Testis (tissue), 3 donors: ENCODE data around the gene ZNF14. TPM values are rescaled to one million over a fixed set of nuclear protein-coding genes. Genes with fewer than 3 reads are reported as not detected.
"Not testable (repeated sequence)": the region's sequence is repeated elsewhere in the genome, so short reads cannot be mapped to it uniquely, and the experiment has no call there.

Experiments used
- DNase-seq: peaks from one replicate; pipeline ENCODE4 v3.0.0-alpha.2; 2019
- H3K27ac ChIP-seq, 2 donors: fragments of 200-600 bp; sonication (generic); one replicate each; pipeline ENCODE4 v1.5.1; 2019
- H3K27me3 ChIP-seq: fragments of 200-600 bp; sonication (generic); one replicate; pipeline ENCODE4 v1.5.1; 2019
- H3K36me3 ChIP-seq: fragments of 200-600 bp; sonication (generic); one replicate; pipeline ENCODE4 v1.5.1; 2017; ENCODE audit warnings: low read depth; ENCODE audit errors: missing control alignments
- H3K4me1 ChIP-seq: fragments of 200-600 bp; sonication (generic); one replicate; pipeline ENCODE4 v1.5.1; 2019
- H3K4me3 ChIP-seq, 2 donors: fragments of 200-600 bp; sonication (generic); one replicate each; pipeline ENCODE4 v1.5.1; 2017 to 2019
- H3K9me3 ChIP-seq: fragments of 200-600 bp; sonication (generic); one replicate; pipeline ENCODE4 v1.5.1; 2017
- POLR2A ChIP-seq: fragments of 450-650 bp; IDR thresholded peaks from one replicate; pipeline ENCODE4 v1.6.1; 2017; ENCODE audit warnings: antibody characterized with exemption, mild to moderate bottlenecking, moderate library complexity
- WGBS, 2 donors: methylation state at CpG; one replicate each; pipeline ENCODE4 v1.1.5; 2018; 5-methylcytosine and 5-hydroxymethylcytosine counted together
- intact Hi-C: fragments of 100-400 bp; cut with DNase I; formaldehyde crosslinking; loops from one replicate; pipeline ENCODE4 v1.15.1; 2023; ENCODE audit warnings: low total_unique reads
- polyA plus RNA-seq: library from polyadenylated mRNA; stranded (reverse); fragments of 350-450 nt; fragmentation: Illumina TruSeq; extraction: RNeasy Lipid Tissue Mini Kit (QIAGEN cat#74804); gene quantifications from one replicate; pipeline ENCODE4 v1.2.3, GENCODE V29; 2014; ENCODE audit warnings: low read depth, low replicate concordance; ENCODE audit not compliant: insufficient read depth
- total RNA-seq, 2 donors: library from RNA; depleted of rRNA; stranded (reverse); fragments of >200 nt; gene quantifications; one replicate each; pipeline ENCODE4 v1.2.3, GENCODE V29; 2016
- TF ChIP-seq, protein P1 (sequence below), 3 experiments: fragments of 450-650 bp in 2 of 3; fragments of 200-600 bp in 1 of 3; sonication (generic) in 1 of 3; IDR thresholded peaks; one replicate each; pipeline ENCODE4 v1.5.1; 2016 to 2019; ENCODE audit warnings: antibody characterized with exemption in 3 of 3, mild to moderate bottlenecking in 2 of 3, moderate library complexity in 1 of 3

The ZNF14 gene
- total and polyA plus RNA-seq, 3 donors from 2014 or later = 3.0 to 12.1 (median 10.7) TPM

DNA sequence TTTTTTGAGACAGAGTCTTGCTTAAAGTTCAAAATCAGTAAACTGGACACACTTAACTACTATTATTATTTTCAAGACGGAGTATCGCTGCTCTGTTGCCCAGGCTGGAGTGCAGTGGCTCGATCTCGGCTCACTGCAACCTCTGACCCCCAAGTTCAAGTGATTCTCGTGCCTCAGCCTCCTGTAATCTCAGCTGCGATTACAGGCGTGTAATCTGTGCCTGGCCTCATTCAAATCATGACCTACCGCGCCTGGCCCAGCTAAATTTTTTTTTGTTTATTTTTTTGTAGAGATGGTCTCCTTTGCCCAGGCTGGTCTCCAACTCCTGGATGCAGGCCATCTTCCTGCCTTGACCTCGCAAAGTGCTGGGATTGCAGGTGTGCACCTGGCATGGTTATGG, 41.2 kb downstream of the ZNF14 start:
- no peaks in the 10 kb centered on the region for H3K9me3 ChIP-seq
- TF ChIP-seq, protein P1, sequence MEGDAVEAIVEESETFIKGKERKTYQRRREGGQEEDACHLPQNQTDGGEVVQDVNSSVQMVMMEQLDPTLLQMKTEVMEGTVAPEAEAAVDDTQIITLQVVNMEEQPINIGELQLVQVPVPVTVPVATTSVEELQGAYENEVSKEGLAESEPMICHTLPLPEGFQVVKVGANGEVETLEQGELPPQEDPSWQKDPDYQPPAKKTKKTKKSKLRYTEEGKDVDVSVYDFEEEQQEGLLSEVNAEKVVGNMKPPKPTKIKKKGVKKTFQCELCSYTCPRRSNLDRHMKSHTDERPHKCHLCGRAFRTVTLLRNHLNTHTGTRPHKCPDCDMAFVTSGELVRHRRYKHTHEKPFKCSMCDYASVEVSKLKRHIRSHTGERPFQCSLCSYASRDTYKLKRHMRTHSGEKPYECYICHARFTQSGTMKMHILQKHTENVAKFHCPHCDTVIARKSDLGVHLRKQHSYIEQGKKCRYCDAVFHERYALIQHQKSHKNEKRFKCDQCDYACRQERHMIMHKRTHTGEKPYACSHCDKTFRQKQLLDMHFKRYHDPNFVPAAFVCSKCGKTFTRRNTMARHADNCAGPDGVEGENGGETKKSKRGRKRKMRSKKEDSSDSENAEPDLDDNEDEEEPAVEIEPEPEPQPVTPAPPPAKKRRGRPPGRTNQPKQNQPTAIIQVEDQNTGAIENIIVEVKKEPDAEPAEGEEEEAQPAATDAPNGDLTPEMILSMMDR (IDR thresholded peaks at IDR 0.05) = no peak
- TF ChIP-seq POLR2A = no peak
- H3K4me3 ChIP-seq = no peak overlapping the region
- H3K36me3 ChIP-seq = no peaks in the 10 kb centered on the region
- no peaks in the 10 kb centered on the region for H3K27me3 ChIP-seq
- H3K4me1 ChIP-seq = no peaks in the 10 kb centered on the region
- H3K27ac ChIP-seq = no peak overlapping the region
- intact Hi-C loops = no loop called here
- 89 to 91% methylated on average over 10 of the region's 10 CpGs for WGBS, 2 donors
- no peak for DNase-seq

DNA sequence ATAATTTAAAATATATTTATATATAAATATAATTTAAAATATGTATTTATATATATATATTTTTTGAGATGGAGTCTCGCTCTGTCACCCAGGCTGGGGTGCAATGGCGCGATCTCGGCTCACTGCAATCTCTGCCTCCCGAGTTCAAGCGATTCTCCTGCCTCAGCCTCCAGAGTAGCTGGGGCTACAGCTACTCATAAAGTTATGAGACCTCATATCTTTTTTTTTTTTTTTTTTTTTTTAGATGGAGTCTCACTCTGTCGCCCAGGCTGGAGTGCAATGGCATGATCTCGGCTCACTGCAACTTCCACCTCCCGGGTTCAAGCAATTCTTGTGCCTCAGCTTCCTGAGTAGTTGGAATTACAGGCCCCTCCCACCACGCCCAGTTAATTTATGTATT, 43.9 kb downstream of the ZNF14 start:
- DNase-seq, intact Hi-C loops, H3K4me3 ChIP-seq, H3K27me3 ChIP-seq, H3K9me3 ChIP-seq, H3K27ac ChIP-seq, H3K4me1 ChIP-seq, H3K36me3 ChIP-seq: not testable (repeated sequence)
- 96 to 98% methylated on average over 10 of the region's 10 CpGs for WGBS, 2 donors

DNA sequence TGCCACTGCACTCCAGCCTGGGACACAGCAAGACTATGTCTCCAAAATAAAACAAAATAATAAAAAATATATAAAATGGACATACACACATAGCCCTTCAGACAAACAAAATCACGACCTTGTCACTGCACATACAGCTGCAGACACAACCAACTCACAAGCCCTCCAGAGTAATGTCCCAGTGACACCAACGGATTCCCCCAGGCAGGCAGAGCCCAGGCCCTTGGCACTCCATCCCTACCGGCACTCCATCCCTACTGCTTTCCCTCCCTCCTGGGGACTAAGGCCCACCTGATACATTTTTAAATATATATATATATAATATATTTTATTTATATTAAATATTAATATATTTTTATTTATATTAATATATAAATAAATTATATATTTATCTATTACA, 45.8 kb downstream of the ZNF14 start:
- no peak for DNase-seq
- H3K9me3 ChIP-seq = no peaks in the 10 kb centered on the region
- no peaks in the 10 kb centered on the region for H3K27me3 ChIP-seq
- H3K4me1 ChIP-seq = no peaks in the 10 kb centered on the region
- intact Hi-C loops = no loop called here
- H3K4me3 ChIP-seq = no peak overlapping the region
- no peak overlapping the region for H3K27ac ChIP-seq
- no peaks in the 10 kb centered on the region for H3K36me3 ChIP-seq
- TF ChIP-seq, protein P1 (IDR thresholded peaks at IDR 0.05) = no peak
- no peak for TF ChIP-seq POLR2A
- 94 to 100% methylated on average over 3 of the region's 3 CpGs for WGBS, 2 donors

DNA sequence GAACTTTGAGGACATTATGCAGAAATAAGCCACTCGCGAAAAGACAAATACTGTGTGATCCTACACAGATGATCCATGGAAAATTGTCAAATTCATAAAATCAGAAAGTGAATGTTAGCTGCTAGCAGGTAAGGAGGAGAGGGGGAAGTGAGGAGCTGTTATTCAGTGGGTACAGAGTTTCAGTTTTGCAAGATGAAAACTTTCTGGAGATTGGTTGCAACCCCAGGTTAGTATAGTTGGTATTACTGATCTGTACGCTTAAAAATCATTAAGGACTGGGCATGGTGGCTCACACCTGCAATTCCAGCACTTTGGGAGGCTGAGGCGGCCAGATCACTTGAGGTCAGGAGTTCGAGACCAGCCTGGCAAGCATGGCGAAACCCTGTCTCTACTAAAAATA, 46.3 kb downstream of the ZNF14 start:
- DNase-seq = no peak
- no peaks in the 10 kb centered on the region for H3K9me3 ChIP-seq
- 88 to 97% methylated on average over 6 of the region's 6 CpGs for WGBS, 2 donors
- H3K27ac ChIP-seq = no peak overlapping the region
- intact Hi-C loops = no loop called here
- no peaks in the 10 kb centered on the region for H3K36me3 ChIP-seq
- no peaks in the 10 kb centered on the region for H3K27me3 ChIP-seq
- TF ChIP-seq, protein P1 (IDR thresholded peaks at IDR 0.05) = no peak
- TF ChIP-seq POLR2A = no peak
- H3K4me3 ChIP-seq = no peak overlapping the region
- H3K4me1 ChIP-seq = no peaks in the 10 kb centered on the region

DNA sequence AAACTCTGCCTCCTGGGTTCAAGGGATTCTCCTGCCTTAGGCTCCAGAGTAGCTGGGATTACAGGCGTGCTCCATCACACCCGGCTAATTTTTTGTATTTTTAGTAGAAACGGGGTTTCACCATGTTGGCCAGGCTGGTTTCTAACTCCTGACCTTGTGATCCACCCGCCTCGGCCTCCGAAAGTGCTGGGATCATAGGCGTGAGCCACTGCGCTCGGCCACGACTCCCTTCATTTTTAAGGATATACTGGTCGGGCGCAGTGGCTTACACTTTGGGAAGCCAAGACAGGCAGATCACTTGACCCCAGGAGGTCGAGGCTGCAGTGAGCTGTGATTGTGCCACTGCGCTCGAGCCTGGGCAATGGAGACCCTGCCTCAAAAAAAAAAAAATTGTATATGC, 46.8 kb downstream of the ZNF14 start:
- DNase-seq, H3K27me3 ChIP-seq, H3K27ac ChIP-seq, H3K4me1 ChIP-seq, H3K36me3 ChIP-seq, intact Hi-C loops, H3K9me3 ChIP-seq, H3K4me3 ChIP-seq: not testable (repeated sequence)
- WGBS, 2 donors = 94% methylated on average over 15 of the region's 15 CpGs

DNA sequence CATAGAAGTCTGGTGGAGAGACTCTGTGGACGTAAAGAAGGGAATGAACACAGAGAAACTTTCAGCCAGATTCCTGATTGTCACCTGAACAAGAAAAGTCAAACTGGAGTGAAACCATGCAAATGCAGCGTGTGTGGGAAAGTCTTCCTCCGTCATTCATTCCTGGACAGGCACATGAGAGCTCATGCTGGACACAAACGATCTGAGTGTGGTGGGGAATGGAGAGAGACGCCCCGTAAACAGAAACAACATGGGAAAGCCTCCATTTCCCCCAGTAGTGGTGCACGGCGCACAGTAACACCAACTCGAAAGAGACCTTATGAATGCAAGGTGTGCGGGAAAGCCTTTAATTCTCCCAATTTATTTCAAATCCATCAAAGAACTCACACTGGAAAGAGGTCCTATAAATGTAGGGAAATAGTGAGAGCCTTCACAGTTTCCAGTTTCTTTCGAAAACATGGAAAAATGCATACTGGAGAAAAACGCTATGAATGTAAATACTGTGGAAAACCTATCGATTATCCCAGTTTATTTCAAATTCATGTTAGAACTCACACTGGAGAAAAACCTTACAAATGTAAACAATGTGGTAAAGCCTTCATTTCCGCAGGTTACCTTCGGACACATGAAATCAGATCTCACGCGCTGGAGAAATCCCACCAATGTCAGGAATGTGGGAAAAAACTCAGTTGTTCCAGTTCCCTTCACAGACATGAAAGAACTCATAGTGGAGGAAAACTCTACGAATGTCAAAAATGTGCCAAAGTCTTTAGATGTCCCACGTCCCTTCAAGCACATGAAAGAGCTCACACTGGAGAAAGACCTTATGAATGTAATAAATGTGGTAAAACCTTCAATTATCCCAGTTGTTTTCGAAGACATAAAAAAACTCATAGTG, 53.5 kb downstream of the ZNF14 start:
- Histone ChIP-seq H3K4me3 (no peak overlapping the region), H3K36me3 (no peaks in the 10 kb centered on the region), H3K27me3 (no peaks in the 10 kb centered on the region), H3K27ac (no peak overlapping the region), H3K4me1 (no peaks in the 10 kb centered on the region), H3K9me3 (no peaks in the 10 kb centered on the region)
- peak; percentile 1 for DNase-seq
- intact Hi-C loops = no loop called here
- TF ChIP-seq POLR2A = no peak
- TF ChIP-seq, protein P1 (IDR thresholded peaks at IDR 0.05) = no peak
- WGBS, 2 donors = 94 to 98% methylated on average over 20 of the region's 20 CpGs
